Stimulated activated CD4-positive, alpha-beta T cell treated with anti-CD3 and anti-CD28 coated beads, Interleukin-15, amount 100 ng/mL, for 24 hours (primary cell): ENCODE results near the gene VPS51.

Source experiments
- DNase-seq: peaks from one replicate; pipeline ENCODE4 v3.0.0-alpha.2; 2020

VPS51 gene

DNA sequence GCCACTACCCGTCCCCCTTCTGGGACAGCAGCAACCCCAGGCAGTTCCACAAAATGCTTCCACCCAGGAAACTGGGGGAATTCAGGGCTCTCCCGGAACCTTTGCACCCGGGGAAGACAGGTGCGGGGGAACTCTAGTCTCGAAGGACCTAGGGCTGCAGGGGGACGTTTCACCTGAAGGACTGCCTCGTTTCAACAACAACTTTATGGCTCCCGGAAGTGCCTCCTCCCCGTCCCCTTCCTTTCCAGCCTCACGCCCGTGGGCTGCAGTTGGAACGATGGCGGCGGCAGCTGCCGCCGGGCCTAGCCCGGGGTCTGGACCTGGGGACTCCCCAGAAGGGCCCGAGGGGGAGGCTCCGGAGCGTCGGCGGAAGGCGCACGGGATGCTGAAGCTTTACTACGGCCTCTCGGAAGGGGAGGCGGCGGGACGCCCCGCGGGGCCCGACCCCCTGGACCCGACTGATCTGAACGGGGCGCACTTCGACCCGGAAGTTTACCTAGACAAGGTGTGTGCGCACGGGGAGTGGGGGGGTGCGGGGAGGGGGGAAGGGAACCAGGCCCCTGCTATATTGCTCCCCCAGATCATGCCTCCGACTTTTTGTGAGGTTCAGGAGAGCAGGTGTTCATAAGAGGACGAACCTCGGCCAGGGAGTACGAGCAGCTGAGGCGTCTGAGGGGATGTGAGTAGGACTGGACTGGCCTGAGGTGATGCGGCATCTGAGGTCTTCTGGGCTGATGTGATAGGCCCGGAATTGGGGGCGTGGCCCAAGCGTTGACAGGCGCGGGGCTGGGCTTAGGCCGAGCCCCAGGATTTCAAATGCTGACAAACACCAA lies at the start of gene VPS51:
Gene VPS51 (plus strand): TSS at position 241 of the 833 bp plus-strand sequence. CDS start 37 bp downstream, at position 278.
- DNase-seq, result peak; percentile 90

DNA sequence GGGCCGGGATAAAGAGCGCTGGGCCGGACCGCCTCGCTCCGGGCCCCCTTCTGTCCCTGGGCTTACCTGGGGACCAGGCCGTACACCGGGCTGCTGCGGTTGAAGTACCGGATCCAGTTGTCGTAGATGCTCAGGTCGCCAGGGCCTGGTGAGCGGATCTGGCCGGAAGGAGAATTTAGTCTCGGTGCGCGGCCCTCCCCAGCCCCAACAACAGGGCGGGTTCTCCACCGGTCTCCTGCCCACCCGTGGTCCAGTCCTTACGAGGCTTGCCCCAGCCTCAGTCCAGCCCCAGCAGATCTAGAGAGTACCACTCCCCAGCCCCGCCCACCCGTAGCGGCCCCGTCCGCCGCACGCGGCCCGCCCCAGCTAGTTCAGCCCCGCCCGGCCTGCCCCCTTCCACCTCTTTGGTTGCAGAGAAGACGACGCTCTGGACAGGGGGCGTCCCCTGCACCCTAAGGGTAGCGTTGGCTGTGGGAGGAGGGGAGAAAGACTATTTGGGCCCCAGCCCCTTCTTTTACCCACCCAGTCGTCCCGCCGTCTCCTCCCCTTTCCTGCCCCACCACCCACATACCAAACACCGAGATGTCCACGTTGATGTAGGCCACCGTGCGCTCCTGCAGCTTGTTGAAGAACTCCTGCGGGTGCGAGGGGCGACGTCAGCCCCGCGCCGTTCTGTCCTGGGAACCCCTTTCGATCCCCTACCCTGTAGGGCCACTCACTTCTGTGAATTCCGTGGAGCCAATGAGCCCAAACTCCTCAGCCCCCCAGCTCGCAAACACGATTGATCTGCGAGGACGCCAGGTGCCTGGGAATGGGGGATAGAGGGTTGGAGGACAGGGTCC lies 48.2 kb upstream of the VPS51 start:
- DNase-seq, result peak; percentile 53

DNA sequence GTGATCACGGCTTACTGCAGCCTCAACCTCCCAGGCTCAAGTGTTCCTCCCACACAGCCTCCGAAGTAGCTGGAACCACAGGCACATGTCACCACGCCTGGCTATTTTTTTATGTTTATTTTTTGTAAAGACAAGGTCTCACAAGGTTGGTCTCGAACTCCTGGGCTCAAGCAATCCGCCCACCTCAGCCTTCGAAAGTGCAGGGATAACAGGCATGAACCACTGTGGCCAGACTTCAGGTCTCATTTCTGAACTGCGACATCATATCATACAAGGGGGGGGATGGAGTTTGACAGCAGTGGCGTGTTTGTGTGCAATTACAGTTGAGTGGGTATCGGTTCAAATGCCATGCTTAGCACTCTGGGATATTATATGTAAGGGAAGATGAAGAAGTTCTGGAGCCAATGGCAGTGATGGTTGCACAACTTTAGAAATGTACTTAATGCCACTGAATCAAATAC lies 44.6 kb upstream of the VPS51 start:
- DNase-seq, result no peak

DNA sequence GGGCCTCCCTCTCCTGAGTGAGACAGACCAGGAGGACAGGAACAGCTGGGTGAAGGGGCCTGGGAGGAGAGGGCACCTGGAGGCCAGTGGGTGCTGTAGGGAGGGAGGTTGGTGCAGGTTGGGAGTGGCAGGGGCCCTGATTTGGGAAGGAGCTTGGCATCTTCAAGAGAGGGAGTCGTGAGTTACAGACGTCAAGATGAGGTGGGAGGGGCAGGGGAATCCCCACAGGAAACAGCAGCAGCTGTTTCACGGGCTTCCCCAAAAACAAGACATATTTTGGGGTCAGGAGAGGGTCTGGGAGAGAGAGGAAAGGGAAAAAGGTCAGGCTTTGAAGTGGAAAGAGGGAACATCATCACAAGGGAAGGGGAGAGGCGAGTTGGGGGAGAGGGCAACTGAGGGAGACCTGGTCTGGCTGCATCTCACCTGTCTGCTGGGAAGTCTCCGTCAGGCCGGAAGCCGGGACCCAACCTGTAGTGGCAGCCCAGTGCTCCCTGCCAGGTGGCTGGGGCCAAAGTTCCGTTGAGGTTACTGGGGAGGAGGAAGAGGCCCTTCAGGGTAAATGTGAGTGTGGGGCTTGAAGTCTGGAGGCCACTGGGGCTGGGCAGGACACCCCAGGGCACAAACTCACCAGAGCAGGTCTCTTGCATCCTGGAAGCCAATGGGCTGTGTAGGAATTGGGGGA lies 42.0 kb upstream of the VPS51 start:
- DNase-seq, result peak; percentile 37

DNA sequence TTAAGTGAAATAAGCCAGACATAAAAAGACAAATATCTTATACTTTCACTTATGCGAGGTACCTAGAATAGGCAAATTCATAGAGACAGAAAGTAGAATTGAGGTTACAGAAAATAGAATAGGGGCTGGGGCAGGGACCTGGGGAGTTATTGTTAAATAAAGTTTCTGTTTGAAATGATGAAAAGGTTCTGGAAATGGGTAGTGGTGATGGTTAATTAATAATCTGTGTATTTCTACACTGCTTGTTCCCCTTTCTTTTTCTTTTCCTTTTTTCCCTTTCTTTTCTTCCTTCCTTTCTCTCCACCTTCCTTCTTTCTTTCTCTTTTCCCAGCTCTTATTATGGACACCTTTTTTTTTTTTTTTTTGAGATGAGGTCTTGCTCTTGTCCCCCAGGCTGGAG lies 40.5 kb upstream of the VPS51 start:
- DNase-seq, result no peak

DNA sequence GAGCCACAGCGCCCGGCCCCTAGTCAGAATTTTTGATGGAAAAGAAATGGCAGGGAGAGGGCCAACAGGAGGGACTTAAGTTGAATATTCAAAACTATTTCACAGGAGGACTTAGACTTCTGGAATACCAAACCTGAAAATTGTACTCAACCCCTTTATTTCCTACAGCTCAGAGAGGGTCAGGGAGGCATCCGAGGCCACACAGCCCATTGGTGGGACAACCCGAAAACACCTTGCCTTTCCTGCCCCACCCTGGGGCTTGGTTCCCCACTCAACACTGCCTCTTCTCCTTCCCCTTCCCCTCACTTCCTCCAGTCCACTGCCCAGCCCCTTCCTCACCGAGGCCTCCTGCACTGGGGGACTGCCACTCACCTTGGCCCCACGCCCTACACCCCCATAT lies 39.0 kb upstream of the VPS51 start:
- DNase-seq, result no peak

DNA sequence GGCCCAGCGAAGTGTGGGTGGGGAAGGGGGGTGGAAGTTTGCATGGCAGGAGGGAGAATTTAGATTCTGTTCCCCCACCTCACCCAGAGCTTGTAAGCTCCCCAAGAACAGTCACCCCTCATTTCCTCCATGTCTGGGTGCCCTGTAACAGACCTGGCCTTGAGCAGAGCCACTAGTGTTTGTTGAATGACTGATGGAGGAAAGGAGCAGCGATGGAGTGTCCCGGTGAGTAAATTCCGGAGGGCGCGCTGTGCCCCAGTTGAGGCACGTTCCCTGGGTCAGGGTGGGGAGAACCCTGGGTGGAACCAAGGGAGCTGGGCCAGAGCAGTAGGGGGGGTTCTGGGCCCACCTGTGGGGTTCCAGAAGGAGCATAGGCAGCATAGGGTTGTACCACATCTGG lies 38.5 kb upstream of the VPS51 start:
- no peak for DNase-seq

DNA sequence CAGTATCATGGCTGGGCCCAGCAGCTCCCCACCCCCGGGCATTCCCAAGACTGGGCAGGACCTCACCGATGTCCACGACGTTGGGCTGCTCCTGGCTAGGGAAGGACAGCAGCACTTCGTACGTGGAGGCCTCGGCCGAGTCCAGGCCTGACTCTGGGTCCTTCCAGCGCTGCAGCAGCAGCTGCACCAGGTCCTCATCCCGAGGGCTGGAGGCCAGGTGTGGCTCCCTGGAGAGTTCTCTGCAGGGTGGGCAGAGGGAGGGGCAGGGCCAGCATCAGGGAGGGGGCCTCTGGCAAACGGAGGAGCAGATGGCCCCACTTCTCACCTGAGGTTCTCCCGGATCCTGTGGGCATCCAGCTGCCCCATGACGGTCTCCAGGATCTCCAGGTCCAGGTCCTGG lies 38.0 kb upstream of the VPS51 start:
- no peak for DNase-seq

DNA sequence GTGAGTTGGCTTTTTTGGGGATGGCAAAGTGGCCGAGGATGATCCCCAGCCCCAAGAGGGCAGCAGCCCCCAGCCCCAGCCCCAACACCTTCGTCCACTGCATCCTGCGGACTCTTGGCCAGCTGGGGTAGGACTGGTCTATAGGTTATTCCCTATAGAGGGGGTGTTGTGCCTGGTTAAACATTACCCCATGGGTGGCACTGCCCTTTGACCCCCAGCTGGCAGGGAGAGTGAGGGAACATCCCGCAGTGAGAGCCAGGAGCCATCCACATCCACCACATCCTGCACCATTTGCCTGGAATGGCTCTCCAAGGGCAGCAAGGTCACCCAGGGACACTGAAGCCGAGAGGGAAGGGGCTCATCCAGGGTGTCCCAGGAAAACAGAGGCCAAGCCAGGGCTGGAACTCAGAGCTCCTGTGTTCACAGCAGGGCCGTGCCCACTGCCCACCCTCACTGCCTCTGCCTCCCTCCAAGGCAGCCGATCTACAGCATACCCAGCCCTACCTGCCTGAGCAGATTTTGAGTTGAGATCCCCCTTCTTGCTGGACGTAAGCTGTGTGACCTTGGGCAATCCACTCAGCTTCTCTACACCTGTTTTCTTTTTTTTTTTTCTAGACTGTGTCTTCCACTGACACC lies 37.5 kb upstream of the VPS51 start, which contains the start of gene NAALADL1:
Gene NAALADL1 (minus strand): TSS at position 135 of the 636 bp plus-strand sequence. CDS start 32 bp downstream, at position 103.
- DNase-seq, result no peak

DNA sequence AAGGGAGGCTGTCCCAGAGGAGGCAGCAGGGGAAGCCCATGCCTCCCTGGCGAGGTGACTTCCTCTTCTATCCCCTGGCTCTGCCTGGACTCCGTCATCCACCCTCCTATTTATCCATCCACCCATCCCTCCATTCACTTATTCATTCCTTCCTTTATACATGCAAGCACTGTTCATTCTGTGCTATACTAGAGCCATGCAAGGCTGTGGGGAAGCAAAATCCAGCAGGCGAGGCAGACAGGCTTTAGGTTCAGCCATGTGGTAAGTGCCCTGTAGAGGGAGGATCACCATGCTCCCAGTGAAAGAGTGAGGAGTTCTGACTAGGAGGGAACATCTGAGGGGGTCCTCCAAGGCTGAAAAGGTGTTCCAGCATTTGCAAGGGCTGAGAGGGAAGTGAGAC lies 36.5 kb upstream of the VPS51 start:
- no peak for DNase-seq

DNA sequence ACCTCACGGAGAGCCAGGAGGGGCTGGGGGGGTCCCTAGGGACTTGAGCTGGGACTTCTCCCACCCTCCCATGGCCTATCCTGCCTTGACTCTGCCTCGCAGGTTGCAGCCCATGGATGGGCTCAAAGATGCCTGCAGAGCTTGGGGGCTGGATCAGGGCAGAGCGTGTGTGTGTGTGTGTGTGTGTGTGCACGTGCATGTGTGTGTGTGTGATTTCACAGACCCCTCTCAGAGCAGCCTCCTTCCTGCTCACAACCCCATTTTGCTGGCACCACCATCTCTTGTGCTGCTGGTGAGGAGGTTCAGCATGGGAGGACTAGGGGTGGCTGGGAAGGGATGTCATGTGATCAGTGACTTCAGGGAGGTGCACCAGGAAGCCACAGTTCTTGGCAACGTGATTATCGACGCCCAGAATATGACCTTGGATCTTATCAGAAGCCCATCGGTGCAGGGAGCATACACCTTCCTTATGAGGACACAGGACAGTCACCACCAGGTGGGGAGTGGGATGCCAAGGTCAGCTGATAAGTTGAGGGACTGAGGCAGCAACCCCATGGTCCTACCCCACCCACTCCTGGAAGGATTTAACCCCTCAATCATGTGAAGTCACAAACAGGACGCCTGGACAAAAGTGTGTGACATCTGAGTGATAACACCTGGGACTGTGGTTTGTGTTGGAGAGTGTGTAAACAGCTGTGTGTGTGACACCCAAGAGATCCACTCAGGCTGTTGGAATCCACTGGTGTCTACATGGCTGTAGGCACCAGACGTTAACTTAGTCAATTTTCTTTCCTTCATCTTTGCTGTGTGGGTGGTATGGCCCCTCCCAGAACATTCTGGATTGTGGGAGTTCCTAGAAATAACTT lies 35.8 kb upstream of the VPS51 start:
- DNase-seq, result no peak

DNA sequence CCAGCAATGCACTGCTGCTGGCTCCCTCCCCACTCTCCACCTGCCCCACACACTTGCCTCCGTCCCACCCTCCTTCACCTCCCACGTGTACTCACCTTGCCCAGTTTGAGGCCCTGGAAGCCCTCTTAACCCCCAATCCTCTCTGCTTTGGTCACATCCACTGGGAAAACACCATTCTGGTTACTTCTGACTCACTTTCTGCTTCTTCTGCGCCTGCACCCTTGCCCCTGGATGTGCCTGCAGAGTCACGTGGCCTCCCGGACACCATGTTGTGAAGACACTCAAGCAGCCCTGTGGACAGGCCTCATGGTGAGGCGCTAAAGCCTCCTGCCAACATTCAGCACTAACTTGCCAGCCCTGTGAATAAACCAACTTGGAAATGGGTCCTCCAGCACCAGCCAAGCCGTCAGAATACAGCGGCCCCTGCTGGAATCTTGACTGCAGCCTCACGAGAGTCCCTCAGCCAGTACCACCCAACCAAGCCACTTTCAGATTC lies 35.1 kb upstream of the VPS51 start:
- no peak for DNase-seq

DNA sequence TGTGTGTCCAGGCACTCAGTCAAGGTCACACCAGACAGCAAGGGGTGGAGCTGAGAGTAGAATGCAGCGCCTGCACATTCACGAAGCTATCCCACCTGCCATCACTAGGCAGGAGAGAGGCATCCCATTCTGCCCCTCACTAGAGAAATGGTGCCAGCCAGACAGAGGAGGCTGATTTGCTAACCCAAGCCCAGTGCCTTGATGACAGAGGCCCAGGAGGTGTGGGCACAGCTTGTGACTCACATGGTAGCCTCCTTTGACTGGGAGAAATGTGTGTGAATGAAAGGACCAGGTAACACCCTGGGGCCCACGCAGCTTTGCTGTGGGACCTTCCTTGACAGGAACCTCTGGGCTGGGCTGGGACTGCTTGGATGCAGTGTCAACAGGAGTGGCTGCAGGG lies 32.5 kb upstream of the VPS51 start:
- DNase-seq, result no peak

DNA sequence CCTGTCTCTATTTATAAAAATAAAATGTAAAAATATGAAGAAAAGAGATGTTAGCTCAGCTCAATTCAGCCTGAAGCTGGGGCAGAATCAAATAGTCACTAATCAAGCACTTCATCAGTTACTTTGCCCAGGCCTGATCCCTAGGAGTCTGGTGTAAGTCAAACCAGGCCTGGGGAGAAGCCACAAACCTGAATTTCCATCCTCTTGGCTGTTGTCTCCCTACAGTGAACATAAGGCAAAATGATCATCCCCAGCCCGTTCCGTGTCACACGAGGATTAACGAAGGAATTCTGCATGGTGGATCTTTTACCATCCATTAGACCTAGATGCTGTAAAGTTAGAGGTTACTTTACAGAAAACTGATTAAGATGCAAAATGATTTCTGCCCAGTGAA lies 31.2 kb upstream of the VPS51 start:
- no peak for DNase-seq

DNA sequence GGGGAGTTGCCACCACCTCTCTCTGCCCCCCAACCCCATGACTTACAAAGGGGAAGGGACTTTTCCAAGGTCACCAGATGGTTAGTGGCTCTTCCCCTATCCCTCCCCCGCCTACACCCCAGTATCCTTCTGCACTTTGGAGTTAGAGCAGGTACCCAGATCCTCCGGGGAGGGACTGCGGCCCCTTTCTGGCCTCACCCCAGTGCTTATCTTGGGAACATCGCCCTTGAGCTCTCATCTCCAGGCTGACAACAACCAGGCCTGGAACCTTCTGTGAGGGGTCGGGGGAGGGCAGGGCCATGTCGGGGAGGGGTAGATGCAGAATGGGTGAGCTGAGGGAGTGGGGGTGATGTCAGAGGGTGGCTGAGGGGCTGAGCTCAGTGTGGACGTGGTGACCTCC lies 30.2 kb upstream of the VPS51 start:
- DNase-seq, result no peak

DNA sequence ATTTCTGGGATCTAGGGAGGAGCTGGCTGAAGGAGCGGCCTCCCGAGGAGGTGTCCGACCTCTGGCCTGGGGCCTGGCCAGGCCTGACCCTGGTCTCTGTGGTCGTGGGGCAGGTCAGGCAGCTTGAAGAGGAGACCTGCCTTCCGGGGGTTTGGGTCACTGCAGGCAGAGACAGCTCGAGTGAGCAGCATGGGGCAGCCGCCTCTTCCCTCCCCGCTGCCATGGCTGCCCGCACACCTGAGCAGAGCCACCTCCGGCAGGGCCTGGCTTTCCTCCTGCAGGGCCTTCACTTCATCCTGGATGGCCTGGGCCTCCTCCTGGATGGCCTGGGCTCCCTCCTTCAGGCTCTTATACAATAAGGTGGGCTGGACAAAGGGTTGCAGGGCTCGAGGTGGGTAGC lies 29.7 kb upstream of the VPS51 start:
- no peak for DNase-seq

DNA sequence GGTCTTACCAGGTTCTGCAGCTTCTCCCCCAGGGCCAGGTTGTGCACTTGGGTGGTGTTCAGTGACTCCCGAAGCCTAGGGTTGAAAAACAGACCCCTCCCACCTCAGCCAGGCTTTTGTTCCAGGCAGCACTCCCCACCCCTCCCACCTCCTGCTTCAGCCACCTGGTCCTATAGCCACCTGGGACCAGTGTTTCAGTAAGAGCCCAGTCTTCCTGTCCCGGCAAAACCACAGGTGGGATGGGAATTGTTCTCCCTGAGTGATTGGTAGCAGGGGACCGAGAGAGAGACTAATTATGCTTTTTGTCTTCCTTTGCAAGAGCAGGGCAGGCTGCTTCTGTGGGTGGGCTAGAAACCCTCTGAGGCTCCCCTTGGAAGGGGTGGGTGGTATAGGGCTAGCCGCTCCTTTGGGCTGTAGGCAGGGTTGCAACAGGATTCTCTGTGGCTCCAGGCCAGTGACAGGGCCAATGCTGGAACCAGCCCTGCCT lies 29.2 kb upstream of the VPS51 start:
- DNase-seq, result no peak

DNA sequence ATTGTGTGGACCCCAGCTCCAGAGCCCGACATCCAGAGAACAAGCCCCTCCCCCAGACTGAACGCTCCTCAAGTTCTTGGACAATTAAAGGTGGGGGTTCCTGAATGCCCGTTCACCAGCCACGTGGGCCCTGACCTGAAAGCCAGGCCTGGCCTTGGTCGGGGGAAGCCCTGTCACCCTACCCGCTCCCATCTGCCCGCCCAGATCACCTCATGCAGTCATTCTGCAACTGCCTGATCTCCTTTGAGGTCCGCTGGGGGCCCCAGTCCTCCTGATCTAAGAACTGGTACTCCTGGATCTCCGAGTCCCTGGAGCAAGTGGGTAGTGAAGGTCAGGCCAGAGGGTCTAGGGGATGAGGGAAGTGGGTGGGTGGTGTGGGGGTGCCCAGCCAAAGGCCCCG lies 28.6 kb upstream of the VPS51 start:
- no peak for DNase-seq

DNA sequence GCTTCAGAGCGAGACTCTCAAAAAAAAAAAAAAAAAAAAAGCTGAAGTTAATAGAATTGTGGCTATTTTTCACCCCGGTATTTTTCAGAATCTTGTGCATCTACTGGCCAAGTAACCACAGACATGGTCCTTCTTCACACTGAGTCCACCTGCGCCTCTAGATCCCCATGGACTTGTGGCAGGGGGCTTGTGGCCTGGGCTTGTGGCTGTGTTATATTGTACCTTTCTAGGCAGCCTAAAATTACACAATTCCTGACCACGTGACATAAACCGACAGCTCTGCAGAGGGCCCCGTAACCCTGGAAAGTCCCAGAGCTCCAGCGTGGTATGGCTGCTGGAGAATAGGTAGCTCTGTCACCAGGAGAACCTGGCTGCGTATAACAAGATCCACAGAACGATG lies 26.8 kb upstream of the VPS51 start:
- DNase-seq, result no peak

DNA sequence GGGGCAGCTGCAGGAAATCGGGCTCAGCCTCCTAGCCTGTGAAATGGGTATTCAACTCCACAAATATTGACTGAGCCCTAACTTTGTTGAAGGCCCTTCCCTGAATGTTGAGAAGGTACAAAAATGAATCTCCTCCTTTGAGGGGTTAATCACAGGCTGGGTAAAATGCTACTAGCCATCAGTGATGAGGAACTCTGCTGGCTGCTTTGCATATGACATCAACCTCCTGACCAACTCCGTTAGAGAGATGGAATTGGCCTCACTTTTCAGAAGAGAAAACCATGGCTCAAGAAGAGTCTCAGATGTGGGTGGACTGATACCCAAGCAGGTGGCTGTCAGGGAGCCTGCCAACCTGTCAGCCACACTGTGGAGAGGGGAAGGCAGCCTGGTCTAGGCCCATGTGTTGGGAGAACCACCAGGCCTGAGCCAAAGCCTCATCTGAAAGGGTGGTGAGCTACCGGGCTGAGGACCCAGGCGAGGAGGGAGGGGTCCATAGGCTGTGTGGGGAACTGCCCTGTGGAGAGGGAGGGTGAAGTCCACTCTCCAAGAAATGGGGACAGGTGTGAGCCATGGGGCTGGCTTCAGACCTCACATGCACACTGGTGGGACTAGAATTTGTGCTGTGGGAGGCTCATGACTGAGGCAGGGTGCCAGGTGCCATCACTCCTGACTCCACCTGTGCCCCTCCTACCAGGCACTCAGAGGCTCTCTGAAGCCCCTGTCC lies 23.9 kb upstream of the VPS51 start:
- no peak for DNase-seq

DNA sequence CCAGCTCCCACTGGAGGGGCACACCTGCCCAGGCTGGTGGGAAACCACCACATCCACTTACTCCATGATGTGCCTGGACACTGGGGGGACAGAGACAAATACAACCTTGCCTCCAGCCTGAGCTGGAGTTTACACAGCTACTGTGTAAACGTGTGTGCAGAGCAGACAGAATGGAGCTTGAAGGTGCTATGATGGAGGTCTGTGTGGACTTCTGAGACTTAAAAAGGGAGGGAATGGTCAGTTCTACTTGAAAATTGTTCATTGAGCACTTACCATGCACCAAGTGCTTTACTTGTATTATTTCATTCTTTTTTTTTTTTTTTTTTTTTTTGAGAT lies 23.4 kb upstream of the VPS51 start:
- DNase-seq, result no peak
